IMR-90 (cell line): Measurements from ENCODE around the gene TESK2. TPM values are rescaled to one million over a fixed set of nuclear protein-coding genes. Genes with fewer than 3 reads are reported as not detected.
"Not testable (repeated sequence)": the region's sequence is repeated elsewhere in the genome, so short reads cannot be mapped to it uniquely, and the experiment has no call there.

Experiments
- ATAC-seq: fragments of 200-7000 bp; cut with Tn5 transposase; 2 replicates; pipeline ENCODE4 v1.9.1; 2020; ENCODE audit warnings: low read depth, mild to moderate bottlenecking, moderate library complexity
- BruUV-seq: library from RNA; stranded (reverse); fragments of 400-500 nt; replicated peaks from 2 replicates; lab custom pipeline; 2021; lab: Mats Ljungman, UMichigan
- CTCF ChIA-PET: fragments of 300-600 bp; formaldehyde crosslinking; extraction: SDS; loops from one replicate; lab custom pipeline; 2021; ENCODE audit warnings: antibody characterized with exemption; lab: Yijun Ruan, JAX
- POLR2A ChIA-PET: fragments of 300-600 bp; sonication (Branson Sonifier 250); formaldehyde crosslinking; loops from one replicate; lab custom pipeline; 2022; ENCODE audit warnings: antibody characterized with exemption; ENCODE audit not compliant: unreplicated experiment; lab: Charles Lee
- DNase-seq: peaks from one replicate; pipeline ENCODE4 v3.0.0; 2013
- H2AFZ ChIP-seq: replicated peaks from 2 replicates; pipeline ENCODE3; 2013; ENCODE audit warnings: low read length, mild to moderate bottlenecking; ENCODE audit not compliant: poor library complexity
- H2AK5ac ChIP-seq: 2 replicates; pipeline ENCODE4 v1.6.1; 2013; ENCODE audit warnings: low read depth, low read length, inconsistent platforms
- H2AK9ac ChIP-seq: replicated peaks from 2 replicates; pipeline ENCODE3; 2013; ENCODE audit warnings: mild to moderate bottlenecking, low read depth, low read length, moderate library complexity; ENCODE audit not compliant: poor library complexity
- H2BK120ac ChIP-seq: 2 replicates; pipeline ENCODE4 v1.6.1; 2013; ENCODE audit warnings: low read depth, low read length, inconsistent platforms
- H2BK15ac ChIP-seq: 3 replicates; pipeline ENCODE4 v1.6.1; 2013; ENCODE audit warnings: low read depth, low read length, inconsistent platforms
- H2BK20ac ChIP-seq: 2 replicates; pipeline ENCODE4 v1.6.1; 2013; ENCODE audit warnings: low read depth, mild to moderate bottlenecking, inconsistent platforms, low read length, moderate library complexity
- H2BK5ac ChIP-seq: 2 replicates; pipeline ENCODE4 v1.6.1; 2013; ENCODE audit warnings: mild to moderate bottlenecking, low read depth, low read length, inconsistent platforms; ENCODE audit not compliant: poor library complexity, severe bottlenecking
- H3K14ac ChIP-seq: replicated peaks from 2 replicates; pipeline ENCODE4 v1.6.1; 2013; ENCODE audit warnings: low read depth, low read length, inconsistent platforms
- H3K18ac ChIP-seq: 2 replicates; pipeline ENCODE4 v1.6.1; 2013; ENCODE audit warnings: low read depth, low read length, control low read depth
- H3K23ac ChIP-seq: 2 replicates; pipeline ENCODE4 v1.6.1; 2013; ENCODE audit warnings: low read depth, low read length, inconsistent platforms
- H3K27ac ChIP-seq: 2 replicates; pipeline ENCODE4 v1.5.1; 2013; ENCODE audit warnings: mild to moderate bottlenecking, control low read depth, low read length; ENCODE audit not compliant: insufficient read depth
- H3K27me3 ChIP-seq: 2 replicates; pipeline ENCODE4 v1.6.1; 2013; ENCODE audit warnings: low read length; ENCODE audit not compliant: control insufficient read depth, insufficient read depth
- H3K36me3 ChIP-seq: 2 replicates; pipeline ENCODE4 v1.6.1; 2013; ENCODE audit warnings: low read length, mixed read lengths; ENCODE audit not compliant: control insufficient read depth, insufficient read depth
- H3K4ac ChIP-seq: 2 replicates; pipeline ENCODE4 v1.6.1; 2013; ENCODE audit warnings: low read depth, low read length, inconsistent platforms
- H3K4me1 ChIP-seq: 2 replicates; pipeline ENCODE4 v1.6.1; 2013; ENCODE audit warnings: low read length, mixed read lengths; ENCODE audit not compliant: control insufficient read depth, insufficient read depth
- H3K4me2 ChIP-seq: 2 replicates; pipeline ENCODE4 v1.6.1; 2013; ENCODE audit warnings: low read depth, mild to moderate bottlenecking, control low read depth, low read length, moderate library complexity
- H3K4me3 ChIP-seq: 2 replicates; pipeline ENCODE4 v1.5.1; 2013; ENCODE audit warnings: low read depth, mild to moderate bottlenecking, control low read depth, low read length, moderate library complexity; ENCODE audit not compliant: insufficient read depth
- H3K56ac ChIP-seq: 2 replicates; pipeline ENCODE4 v1.6.1; 2013; ENCODE audit warnings: low read length, inconsistent platforms; ENCODE audit not compliant: insufficient read depth; ENCODE audit errors: extremely low read depth
- H3K79me1 ChIP-seq, 2 experiments: 2 replicates each; pipeline ENCODE4 v1.6.1; 2013; ENCODE audit warnings: low read length in 2 of 2, inconsistent platforms in 1 of 2, low read depth in 1 of 2
- H3K9ac ChIP-seq: 2 replicates; pipeline ENCODE4 v1.6.1; 2013; ENCODE audit warnings: low read depth, low read length, control low read depth
- H3K9me1 ChIP-seq: 2 replicates; pipeline ENCODE4 v1.6.1; 2013; ENCODE audit warnings: low read length, inconsistent platforms; ENCODE audit not compliant: insufficient read depth
- H3K9me3 ChIP-seq: 2 replicates; pipeline ENCODE4 v1.6.1; 2013; ENCODE audit warnings: low read length; ENCODE audit not compliant: control insufficient read depth, insufficient read depth
- H4K20me1 ChIP-seq: 2 replicates; pipeline ENCODE4 v1.6.1; 2013; ENCODE audit warnings: low read length, inconsistent platforms; ENCODE audit not compliant: insufficient read depth
- H4K5ac ChIP-seq: 2 replicates; pipeline ENCODE4 v1.6.1; 2013; ENCODE audit warnings: mild to moderate bottlenecking, low read depth, low read length, control low read depth
- H4K8ac ChIP-seq, 2 experiments: 2 replicates each; pipeline ENCODE4 v1.6.1; 2013; ENCODE audit warnings: low read depth in 2 of 2, low read length in 2 of 2, control low read depth in 1 of 2, inconsistent platforms in 1 of 2
- H4K91ac ChIP-seq: 2 replicates; pipeline ENCODE4 v1.6.1; 2013; ENCODE audit warnings: low read depth, low read length, inconsistent platforms; ENCODE audit not compliant: insufficient read depth
- WGBS, 2 experiments: methylation state at CpG; one replicate each; pipeline versions ENCODE4 v1.1.5 to v1.1.7; 2013; ENCODE audit warnings: missing lambda C conversion rate in 2 of 2; ENCODE audit not compliant: insufficient read length in 1 of 2; ENCODE audit errors: extremely low coverage in 2 of 2; 5-methylcytosine and 5-hydroxymethylcytosine counted together
- dilution Hi-C: fragments of 300-500 bp; cut with HindIII; formaldehyde crosslinking; loops from one replicate; pipeline ENCODE4 v1.14.3; 2018; ENCODE audit warnings: low sequenced_read_pairs; ENCODE audit not compliant: unreplicated experiment
- in situ Hi-C: fragments of 300-500 bp; cut with MboI; formaldehyde crosslinking; loops from 3 replicates; pipeline ENCODE4 v1.14.3; 2019; ENCODE audit warnings: low sequenced_read_pairs, inconsistent platforms, mixed read lengths
- intact Hi-C: fragments of 100-400 bp; cut with micrococcal nuclease; formaldehyde crosslinking; loops from 2 replicates; pipeline ENCODE4 v1.10.0; 2022
- polyA plus RNA-seq, 3 experiments: library from polyadenylated mRNA; depleted of rRNA; stranded (reverse); fragments of >200 nt; gene quantifications; 2 replicates each; pipeline ENCODE4 v1.2.3, GENCODE V29; 2012; ENCODE audit warnings: low replicate concordance in 1 of 3
- total RNA-seq: library from RNA; depleted of rRNA; stranded (reverse); fragments of >200 nt; gene quantifications from 2 replicates; pipeline ENCODE4 v1.2.3, GENCODE V29; 2012

TESK2 gene
- total and polyA plus RNA-seq, 2 of the 4 experiments (the other 2 are of a cell fraction): 0.90 to 1.3 TPM

DNA sequence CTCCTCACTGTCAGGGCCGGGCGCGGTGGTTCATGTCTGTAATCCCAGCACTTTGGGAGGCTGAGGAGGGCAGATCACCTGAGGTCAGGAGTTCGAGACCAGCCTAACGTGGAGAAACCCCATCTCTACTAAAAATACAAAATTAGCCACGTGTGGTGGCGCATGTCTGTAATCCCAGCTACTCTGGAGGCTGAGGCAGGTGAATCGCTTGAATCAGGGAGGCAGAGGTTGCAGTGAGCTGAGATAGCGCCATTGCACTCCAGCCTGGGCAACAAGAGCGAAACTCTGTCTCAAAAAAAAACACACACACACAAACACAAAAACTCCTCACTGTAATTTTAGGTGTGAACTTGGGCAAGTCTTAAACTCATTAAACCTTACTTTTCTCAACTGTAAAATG, 33.0 kb upstream of the TESK2 start:
- H3K4ac ChIP-seq, CTCF ChIA-PET, H4K5ac ChIP-seq, POLR2A ChIA-PET, in situ Hi-C loops, H3K4me1 ChIP-seq, H2BK20ac ChIP-seq, H2BK5ac ChIP-seq, BruUV-seq, H3K23ac ChIP-seq, H2BK120ac ChIP-seq, H3K9me3 ChIP-seq, H2AFZ ChIP-seq, H3K27ac ChIP-seq, H3K9ac ChIP-seq, H4K8ac ChIP-seq, H3K27me3 ChIP-seq, DNase-seq, ATAC-seq, H2AK5ac ChIP-seq, H2BK15ac ChIP-seq, H4K91ac ChIP-seq, H2AK9ac ChIP-seq, H3K56ac ChIP-seq, H3K36me3 ChIP-seq, H3K4me3 ChIP-seq, H3K4me2 ChIP-seq, H3K9me1 ChIP-seq, dilution Hi-C loops, H3K18ac ChIP-seq: not testable (repeated sequence)
- Histone ChIP-seq H3K79me1 (peaks cover 3 to 13% of the 10 kb centered on the region in 2 experiments; a peak in 2 of 4 replicates), H3K14ac (0 out of 2 replicates have a peak overlapping the region, but pooled peaks have one; percentile 15), H4K20me1 (peaks cover 26% of the 10 kb centered on the region)
- intact Hi-C loops: loop anchor here (5.0 kb wide), 1 partner anchor 358 kb away; no protein-coding TSS in a partner anchor
- no CpG with 5 or more reads among the region's 10 CpGs for WGBS, 2 experiments

DNA sequence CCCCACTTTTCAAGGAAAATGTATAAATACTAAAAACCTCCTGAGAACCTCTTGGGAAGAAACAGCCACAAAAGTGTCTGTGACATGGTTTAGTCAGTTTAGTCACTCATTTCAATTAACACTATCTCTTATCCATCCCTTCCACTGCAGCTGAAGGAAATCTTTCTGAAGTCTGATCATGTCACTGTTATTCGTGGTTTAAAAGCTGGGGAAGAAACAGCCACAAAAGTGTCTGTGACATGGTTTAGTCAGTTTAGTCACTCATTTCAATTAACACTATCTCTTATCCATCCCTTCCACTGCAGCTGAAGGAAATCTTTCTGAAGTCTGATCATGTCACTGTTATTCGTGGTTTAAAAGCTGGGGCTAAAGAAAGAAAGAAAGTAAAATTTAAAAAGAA, 32.6 kb upstream of the TESK2 start:
- H3K4me3 ChIP-seq, H3K9me1 ChIP-seq, H3K23ac ChIP-seq, BruUV-seq, H3K18ac ChIP-seq, ATAC-seq, H4K91ac ChIP-seq, H3K14ac ChIP-seq, H4K5ac ChIP-seq, H3K56ac ChIP-seq, H3K27me3 ChIP-seq, H3K4ac ChIP-seq, H3K9ac ChIP-seq, DNase-seq, in situ Hi-C loops, H2AK5ac ChIP-seq, H3K27ac ChIP-seq, H3K36me3 ChIP-seq, POLR2A ChIA-PET, H2BK15ac ChIP-seq, H2AK9ac ChIP-seq, H2BK20ac ChIP-seq, H2AFZ ChIP-seq, H3K4me1 ChIP-seq, H3K9me3 ChIP-seq, dilution Hi-C loops, H3K4me2 ChIP-seq: not testable (repeated sequence)
- Histone ChIP-seq H3K79me1 (peaks cover 3 to 17% of the 10 kb centered on the region in 2 experiments; a peak in 2 of 4 replicates), H2BK5ac (peak overlapping the region; percentile 30), H4K20me1 (peaks cover 30% of the 10 kb centered on the region), H4K8ac (peak overlapping the region in 1 of 2 experiments; percentile 40; a peak in 2 of 4 replicates), H2BK120ac (0 out of 2 replicates have a peak overlapping the region, but pooled peaks have one; percentile 97)
- CTCF ChIA-PET: interaction anchor here (0.6 kb wide), 1 partner anchor 36 kb away, joined by 3 read pairs; no protein-coding TSS in a partner anchor
- WGBS, 2 experiments: no CpG with 5 or more reads among the region's 2 CpGs
- intact Hi-C loops: loop anchor here (5.0 kb wide), 1 partner anchor 359 kb away; no protein-coding TSS in a partner anchor
